GM12892 (cell line): Measurements from ENCODE around the gene PPM1H.

Experiments used
- POLR2A ChIP-seq: IDR thresholded peaks from 2 replicates; pipeline ENCODE4 v1.6.1; 2011; ENCODE audit warnings: low read depth, low read length, control low read depth
- POLR2AphosphoS5 ChIP-seq: IDR thresholded peaks from 2 replicates; pipeline ENCODE4 v1.6.1; 2011; ENCODE audit warnings: low read depth, low read length, control low read depth
- TAF1 ChIP-seq: IDR thresholded peaks from 2 replicates; pipeline ENCODE4 v1.6.1; 2011; ENCODE audit warnings: low read depth, mild to moderate bottlenecking, control low read depth, low read length, borderline replicate concordance

DNA sequence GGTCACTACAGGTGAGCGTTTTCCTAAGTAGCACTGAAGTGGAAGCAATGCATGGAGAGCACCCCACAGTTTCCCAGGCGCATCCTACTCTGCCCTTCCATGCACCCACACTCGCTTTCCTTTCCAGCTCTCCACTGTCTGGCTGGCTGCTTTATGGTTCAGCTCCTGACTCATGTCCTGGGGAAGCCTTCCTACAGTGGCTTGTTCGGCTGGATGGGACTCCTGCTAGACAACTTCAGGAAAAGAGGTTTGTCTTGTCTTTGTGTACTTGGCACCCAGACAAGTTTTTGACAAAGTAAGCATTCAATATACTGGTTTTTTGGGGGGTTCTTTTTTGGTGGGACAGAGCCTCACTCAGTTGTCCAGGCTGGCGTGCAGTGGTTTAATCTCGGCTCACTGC is 21.6 kb downstream of the PPM1H start:
- TF ChIP-seq POLR2AphosphoS5 (no peak), POLR2A (no peak), TAF1 (no peak)
